HG02798 (cell line): ENCODE results near the gene CDKAL1.

Source experiments
- ATAC-seq: cut with Tn5 transposase; IDR thresholded peaks from one replicate; pipeline ENCODE4 v1.9.1; 2021; ENCODE audit warnings: mild to moderate bottlenecking; ENCODE audit not compliant: unreplicated experiment, poor library complexity

Gene CDKAL1

DNA sequence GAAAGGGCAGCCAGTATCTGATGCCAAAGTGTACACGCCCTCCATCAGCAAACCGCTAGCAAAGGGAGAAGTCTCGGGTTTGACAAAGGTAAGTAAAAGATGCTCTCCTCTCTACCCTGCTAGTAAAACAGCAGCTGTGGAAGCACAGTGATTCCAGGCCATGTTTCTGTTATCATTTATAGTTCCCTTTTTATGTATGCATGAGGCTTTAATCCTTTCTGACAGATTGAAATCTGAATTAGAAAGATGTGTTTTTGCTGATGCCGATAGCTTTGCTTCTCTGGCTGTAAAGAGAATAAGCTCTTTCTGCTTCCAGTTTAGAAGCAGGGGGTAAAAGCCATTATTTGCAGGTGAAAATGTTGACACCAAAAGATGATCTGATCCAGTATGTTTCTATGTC is 666.9 kb downstream of the CDKAL1 start:
- no peak for ATAC-seq

- no peak for ATAC-seq
Observed at GRCh38 chr6:21201637-21202350, 667.5 kb downstream of the CDKAL1 start.

- no peak for ATAC-seq
Observed at GRCh38 chr6:21202521-21202920, 668.3 kb downstream of the CDKAL1 start.

DNA sequence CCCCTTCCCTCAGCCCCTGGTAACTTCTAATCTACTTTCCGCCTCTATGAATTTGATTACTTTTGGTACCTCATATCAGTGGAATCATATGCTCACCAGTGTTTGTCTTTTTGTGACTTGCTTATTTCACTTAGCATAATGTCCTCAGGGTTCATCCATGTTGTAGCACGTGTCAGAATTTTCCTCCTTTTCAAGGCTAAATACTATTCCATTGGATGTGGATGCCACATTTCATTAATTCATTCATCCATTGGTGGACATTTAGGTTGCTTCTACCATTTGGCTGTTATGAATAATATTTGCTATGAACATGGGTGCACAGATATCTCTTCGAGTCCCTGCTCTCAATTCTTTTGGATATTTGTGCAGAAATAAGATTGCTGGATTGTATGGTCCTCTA is 670.7 kb downstream of the CDKAL1 start:
- no peak for ATAC-seq

- ATAC-seq = peak; percentile 47
Observed at GRCh38 chr6:21208081-21208795, 674.0 kb downstream of the CDKAL1 start.

DNA sequence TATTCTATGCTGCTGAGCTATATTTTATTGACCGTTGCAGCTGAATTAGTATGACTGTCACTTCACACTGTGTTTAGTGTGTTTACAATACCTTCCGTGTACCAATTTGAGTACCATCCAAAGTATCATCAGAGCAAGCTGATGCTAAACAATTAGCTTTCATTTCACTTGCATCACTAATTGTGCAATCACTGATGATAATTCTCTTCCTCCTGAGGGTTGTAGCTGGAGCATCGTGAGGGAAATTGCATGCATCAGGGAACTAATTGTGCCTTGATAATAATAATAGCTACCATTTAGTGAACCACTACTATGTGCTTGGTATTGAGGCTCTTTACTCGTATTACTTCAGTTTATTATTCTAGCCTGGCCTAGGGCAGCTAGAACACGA is 674.5 kb downstream of the CDKAL1 start:
- ATAC-seq = no peak

DNA sequence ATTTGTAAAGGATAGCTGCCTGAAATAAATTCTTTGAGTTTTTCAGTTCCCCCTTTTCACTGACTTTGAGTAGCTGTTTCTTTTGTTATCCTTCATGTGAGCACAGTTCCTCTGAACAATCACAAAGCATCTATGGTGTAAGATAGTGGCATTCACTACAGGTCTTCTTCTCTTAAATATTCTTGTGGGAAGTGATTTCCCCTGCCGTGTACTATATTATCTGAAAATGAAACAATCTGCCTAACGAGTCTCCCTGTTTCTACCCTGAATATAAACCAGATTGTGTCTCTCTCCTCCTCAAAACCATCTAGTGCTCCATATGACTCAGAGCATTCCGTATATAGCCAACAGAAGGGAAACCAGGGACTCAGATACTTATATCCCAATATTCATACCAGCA is 679.2 kb downstream of the CDKAL1 start:
- peak; percentile 66 for ATAC-seq

DNA sequence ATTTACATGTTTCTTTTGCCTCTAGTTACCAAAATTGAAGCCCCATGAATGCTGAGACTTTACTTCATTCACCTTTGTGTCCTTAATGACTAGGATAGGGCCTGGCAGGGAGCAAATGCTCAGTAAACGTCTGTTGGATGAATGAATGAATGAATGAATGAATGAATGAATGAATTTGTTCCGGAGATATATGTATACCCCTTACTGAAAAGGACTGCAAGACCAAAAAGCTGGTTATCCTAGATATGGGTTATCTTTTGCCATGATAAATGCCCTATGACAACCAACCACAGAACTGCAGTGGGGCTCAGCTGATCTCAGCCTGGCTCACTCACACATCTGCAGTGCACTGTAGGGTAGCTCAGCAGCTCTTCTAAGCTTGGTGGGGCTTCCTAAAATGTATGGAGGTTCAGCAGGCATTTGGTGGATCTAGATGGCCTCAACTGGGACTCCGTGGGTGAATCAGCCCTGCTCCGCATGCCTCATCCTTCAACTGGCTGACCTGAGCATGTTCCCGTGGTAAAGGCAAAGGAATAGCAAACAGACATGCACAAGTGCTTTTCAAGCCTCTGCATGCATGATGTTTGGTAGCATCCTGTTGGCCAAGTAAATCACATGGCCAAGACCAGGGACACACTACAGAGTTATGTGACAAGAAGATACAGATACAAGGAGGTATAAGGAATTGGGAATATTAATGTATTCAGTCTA is 680.6 kb downstream of the CDKAL1 start:
- no peak for ATAC-seq

DNA sequence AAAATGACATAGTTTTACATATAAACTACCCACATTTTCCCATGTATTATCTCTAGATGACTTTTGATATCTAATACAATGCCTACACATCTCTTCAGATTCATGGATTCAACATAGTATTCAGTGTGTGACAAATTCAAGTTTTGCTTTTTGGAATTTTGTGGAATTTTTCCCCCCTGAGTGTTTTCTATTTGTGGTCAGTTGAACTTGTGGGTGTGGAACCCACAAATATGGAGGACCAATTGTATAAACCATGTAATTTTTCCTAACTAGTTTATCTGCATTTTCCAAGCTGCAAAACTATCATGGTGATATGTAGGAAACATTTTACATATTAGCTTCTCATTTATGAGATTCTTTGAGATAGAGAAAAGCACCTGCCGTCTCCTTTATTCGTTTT is 685.0 kb downstream of the CDKAL1 start:
- ATAC-seq = no peak

- ATAC-seq = no peak
Observed at GRCh38 chr6:21219856-21220255, 685.6 kb downstream of the CDKAL1 start.

GRCh38 chr6:21220271-21220987 is 686.2 kb downstream of the CDKAL1 start:
- ATAC-seq = no peak

DNA sequence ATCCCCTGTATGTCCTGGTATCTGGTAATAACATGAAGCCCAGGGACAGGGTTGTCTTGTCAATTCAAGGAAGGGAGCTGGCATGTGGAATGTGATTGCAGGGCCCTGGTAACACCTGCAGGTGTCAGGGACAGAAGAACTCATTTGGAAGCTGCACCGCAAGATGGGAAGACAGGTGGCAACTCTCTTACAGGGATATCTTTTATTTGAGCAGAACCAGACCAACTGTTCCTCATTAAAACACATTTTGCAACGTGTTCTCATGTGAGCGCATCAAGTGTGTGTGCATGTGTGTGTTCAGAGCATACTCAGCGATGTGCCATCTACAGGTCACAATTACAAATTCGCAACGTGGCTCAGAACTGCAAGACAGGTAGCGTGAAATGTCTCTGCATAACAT is 688.4 kb downstream of the CDKAL1 start:
- ATAC-seq = no peak

- no peak for ATAC-seq
Observed at GRCh38 chr6:21225912-21226311, 691.7 kb downstream of the CDKAL1 start.

DNA sequence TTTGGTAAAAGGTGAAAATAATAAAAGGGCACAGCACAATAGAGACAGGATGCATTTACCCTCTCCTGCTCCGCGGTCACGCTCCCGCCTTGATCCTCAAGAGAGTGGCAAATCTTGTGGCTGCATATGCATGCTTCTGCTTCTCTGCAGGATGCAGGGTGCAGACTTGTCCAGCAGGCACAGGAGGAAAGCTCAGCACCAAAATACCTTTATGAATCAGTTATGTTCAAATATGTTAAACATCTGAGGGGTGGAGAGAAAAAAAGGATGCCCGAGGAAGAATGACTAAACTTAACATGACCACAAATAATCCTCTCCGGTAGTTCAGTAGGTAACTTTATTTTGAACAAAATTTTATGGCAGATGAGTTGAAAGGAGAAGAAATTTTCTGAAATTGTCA is 693.2 kb downstream of the CDKAL1 start:
- ATAC-seq = no peak

DNA sequence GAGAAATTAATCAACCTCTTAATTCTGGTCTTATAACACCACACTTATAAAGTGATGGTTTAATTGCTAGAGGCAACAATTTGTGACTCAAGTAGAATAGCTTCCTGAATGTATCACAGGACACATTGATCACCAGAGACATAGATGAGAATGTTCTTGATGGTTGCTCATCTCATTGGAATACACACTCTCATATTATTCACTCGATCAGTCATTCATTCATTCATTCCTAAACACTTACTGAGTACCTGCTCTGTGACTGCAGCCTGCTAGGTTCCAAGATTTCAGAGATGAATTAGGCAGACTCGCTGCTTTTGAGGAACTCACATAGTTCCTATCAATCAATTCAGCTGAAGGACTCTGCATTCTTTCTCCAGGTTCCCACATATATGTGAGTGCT is 694.2 kb downstream of the CDKAL1 start:
- ATAC-seq = no peak

DNA sequence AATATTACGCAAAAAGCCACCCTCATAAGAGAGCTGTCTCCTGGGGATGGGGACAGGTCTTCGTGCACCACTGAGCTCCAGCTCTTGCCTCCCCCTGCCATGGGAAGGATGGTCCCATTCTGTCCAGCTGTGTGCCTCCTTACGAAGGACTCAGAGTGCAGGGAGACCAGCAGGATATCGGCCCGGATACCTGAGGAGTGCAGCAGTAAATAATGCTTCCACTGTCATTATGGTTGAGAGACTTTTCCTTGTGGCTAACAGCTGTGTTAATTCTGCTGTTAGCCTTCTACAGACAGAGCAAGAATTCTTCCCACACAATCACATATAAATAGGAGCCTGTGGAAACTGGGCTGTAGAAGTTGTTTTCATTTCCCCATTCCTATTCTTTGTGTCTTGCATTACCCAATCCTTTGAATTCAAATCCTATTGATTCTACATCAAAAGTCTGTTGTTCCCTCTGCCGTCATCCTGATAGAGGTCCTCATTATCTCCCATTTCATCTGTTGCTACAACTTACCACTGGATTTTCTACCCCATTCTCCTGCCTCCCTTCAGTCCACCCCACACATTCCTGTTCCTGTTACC is 694.7 kb downstream of the CDKAL1 start:
- ATAC-seq = no peak

DNA sequence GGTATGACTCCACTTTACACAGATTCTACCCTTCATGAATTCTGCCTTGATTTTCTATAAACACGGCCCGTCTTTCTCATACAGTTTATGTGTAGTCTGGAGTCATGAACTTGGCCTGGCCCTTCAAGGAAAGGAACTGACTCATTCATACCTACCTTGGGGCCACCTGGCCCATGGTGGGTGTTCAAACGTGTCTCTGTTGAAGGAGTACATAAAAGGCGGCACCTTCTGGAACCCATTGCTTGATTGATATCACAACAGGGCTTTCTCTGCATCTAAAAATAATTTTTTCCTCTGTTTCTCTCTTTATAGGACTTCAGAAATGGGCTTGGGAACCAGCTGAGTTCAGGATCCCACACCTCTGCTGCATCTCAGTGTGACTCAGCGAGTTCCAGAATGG is 696.3 kb downstream of the CDKAL1 start:
- no peak for ATAC-seq

GRCh38 chr6:21235162-21235561 is 700.9 kb downstream of the CDKAL1 start:
- ATAC-seq = no peak

DNA sequence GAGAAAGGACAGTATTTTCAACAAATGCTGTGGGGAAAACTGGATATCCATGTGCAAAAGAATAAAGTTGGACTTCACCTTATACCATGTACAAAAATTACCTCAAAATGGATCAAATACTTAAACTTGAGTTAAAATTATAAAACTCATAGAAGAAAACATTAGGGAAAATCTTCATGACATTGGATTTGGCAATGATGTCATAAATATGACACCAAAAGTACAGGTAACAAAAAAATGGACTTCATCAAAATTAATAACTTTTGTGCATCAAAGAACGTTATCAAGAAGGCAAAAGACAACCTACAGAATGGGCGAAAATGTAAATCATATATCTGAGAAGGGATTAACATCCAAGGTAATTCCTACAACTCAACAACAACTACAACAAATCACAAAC is 704.0 kb downstream of the CDKAL1 start:
- ATAC-seq = no peak

DNA sequence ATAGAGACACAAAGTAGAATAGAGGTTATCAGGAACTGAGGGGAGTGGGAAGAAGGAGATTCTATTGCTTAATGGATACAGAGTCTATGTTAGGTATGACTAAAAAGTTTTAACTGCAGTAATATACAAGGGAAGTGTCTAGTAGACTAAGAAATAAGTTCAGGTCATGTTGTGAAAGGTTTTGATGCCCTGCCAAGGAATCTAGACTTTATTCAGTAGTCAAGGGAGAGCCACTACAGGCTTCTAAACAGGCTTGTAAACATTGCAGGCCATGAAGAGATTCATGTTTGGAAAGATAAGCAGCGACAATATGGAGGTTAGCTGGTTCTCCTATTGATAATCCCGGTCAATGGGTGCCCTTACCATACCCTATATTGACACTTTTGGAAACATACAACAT is 706.5 kb downstream of the CDKAL1 start:
- ATAC-seq = no peak
